Measurements from ENCODE around the gene LARP4B.
A peak's percentile ranks its signal among the peaks of the same experiment; 100 is the strongest.

Gene LARP4B

DNA sequence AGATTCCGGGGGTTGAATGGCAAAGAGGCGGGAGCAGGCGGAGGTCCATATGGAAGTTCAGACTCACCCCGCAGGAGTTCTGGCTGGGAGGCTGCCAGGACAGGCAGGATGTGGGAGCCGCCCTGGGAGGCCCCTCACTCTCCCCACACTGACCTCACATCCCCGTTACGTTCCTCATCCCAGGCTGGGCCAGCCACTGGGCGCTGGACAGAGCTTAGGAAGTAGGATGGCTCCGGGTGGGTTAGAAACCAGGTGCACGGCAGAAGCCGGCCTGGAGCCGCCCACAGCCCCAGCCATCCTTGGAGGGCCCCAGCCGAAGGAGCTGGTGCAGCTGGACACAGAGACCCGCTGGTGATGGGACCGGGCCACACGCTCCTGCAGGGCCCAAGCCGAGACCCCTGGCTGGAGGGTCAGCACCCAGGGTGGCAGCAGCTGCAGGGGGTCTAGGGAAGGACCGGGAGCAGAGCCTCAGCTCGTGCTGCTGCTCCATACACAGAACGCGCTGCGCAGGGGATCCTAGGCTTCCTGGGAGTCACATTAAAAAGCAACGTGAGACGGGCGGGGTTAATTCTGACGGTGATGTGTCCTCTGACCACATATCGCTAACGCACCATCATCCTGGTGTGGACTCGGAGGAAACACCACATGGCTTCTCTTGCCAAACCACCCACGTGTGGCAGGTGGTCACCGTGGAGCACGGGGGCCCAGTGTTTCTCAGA lies 143.4 kb downstream of the LARP4B start:
- peak; percentile 46 for DNase-seq (ENCODE audit: low read depth, low spot score)

DNA sequence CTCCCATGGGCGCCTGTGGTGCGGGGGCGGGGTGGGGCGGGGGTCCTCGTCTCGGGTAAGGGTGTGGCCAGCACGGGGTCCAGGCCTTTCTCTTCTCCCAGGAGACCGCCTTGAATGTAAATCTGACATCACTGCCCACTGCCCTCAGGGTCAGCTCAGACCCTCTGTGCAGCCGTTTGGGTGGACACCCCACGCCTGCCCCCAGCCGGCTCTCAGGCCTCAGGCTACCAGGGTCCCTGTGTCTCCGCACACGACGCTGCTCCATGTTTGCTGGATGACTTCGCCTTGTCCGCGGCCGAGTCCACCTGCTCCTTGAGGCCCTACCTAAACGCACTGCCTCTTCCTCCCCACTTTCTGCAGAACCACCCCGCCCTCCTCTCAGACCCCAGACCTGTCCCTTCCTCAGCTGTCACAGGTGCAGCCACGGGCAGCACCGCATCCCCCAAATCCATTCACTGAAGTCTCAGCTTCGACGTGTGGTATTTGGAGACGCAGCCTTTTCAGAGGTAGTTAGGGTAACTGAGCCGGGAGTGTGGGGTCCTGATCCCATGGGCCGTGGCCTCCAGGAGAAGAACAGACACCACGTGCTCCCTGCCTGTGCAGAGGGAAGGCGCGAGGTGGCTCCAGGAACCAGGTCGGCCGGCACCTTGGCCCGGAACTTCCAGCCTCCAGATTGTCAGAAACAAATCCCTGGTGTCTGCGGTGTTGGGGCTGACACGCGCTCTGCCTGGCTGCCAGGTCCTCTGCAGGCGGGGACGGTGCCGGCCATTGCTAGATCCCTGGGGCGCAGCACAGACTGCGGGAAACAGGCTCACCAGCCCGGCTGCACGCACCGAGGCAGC lies 144.7 kb downstream of the LARP4B start:
- DNase-seq (ENCODE audit: low read depth, low spot score): no peak

DNA sequence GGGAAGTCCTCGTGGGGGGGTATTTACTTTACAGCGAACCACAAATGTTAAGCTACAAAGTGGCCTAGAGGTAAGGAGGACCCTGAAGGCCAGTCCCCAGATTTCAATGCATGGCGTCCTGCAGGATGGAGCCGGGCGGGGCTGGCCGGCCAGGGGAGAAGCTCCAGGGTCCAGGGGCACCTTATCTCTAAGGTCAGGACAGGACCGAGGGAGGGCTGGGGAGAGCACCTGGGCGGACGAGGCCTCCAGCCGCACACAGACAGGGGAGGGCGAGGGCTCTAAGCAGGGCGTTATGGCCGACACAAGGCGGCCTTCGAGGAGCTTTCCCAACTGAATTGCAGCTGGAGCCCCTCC lies 145.7 kb downstream of the LARP4B start:
- no peak for DNase-seq (ENCODE audit: low read depth, low spot score)

DNA sequence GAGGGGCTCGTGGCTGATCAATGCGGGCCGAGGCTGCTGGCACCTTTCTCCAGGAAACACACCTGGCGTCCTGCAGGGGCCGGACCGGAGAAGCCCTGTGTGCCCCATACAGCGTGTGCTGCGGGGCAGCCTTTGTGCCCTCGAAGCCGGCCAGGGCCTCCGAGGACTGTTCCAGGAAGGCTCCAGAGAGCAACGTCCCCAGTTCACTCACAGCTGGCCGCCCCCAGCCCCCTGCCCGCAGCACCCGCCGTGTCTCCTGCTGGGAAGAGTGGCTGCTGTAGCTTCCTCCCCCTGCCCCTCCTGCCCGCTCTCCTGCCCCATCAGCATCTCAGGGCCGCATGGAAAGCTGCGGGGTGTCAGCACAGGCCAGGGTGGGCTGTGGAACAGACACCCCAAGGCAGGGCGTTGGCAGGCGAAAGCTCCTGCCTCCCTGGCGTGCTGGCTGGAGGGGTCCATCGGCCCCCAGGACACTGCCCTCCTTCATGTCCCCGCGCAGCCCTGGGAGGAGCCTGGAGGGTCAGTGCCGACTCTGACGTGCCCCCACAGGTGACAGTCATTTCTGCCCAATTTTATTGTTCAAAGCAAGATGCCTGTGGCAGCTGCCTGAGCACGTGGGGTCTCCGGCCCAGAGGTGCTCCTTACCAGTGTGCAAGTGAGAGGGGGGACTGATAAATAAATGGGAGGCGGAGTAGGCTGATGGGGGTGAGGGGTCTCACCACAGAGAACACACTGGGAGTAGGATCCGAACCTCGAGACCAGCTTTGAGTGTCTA lies 146.2 kb downstream of the LARP4B start:
- DNase-seq (ENCODE audit: low read depth, low spot score): no peak

DNA sequence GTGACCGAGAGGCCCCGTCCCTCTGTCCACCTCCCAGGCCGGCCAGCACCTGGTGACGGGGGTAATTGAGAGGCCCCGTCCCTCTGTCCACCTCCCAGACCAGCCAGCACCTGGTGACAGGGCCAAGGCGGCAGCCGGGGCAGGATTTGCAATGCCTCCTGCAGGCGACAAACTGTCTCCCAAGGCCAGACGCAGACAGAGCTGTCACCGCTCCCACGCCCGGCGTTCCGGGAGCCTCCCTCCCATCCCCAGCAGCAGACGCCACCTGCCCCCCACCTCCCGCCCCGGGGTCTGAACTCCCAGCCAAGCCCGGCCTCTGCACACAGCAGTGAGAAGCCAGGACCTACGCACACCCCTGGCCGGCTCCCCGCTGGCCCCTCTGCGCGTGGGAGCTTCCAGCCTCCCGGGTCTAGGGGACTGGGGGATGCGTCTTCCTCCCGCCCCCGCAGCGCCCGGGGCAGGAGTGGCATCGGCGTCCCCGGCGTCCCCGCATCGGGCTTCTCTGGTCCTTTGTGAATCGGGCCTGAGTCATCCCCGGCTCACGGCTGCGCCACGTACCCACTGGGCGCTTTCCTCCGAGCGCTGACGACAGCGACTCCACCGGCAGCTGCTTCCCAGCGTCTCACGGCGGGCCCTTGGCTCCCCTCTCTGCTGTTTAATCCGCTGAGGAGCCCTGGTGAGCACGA lies 147.0 kb downstream of the LARP4B start:
- no peak for DNase-seq (ENCODE audit: low read depth, low spot score)

DNA sequence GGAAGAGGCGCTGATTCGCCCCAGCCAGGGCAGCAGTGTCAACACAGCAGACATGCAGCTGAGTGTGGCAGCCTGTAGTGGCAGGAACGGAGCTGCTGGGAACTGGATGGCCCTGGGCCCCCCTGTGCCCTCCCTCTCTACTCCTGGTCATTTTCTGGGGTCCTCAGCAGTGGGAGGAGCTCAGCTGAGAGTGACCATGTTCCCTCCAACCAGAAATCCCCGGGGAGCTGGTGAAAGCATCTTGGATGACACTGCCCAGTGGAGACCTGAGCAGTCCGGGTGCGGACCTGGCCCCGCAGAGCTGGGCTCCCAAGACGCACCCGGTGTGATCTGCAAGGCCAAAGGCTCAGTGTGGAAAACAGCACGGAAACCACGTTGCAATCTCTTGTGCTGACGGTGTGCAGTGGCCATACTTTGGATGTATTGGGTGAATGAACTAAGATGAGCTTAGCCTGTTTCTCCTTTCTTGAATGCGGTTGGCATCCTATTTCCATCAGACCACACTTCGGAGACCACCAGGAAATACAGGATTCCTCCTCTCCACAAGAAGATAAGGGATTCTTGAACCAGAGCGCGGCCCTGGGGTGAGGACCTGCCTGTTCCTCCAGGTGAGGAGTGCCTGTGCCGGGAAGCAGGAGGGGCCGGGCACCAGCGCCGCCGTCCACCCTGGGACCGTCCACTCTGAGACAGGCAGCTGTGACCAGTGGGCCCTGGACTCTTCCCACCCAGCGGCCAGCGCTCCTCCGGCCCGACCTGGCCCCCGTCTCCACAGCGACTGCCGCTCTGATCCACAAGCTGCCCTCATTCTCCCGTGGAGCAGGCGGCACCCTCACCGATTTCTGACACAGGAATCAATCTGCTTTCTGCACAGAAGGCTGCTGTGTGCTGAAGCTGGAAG lies 148.5 kb downstream of the LARP4B start:
- no peak for DNase-seq (ENCODE audit: low read depth, low spot score)

DNA sequence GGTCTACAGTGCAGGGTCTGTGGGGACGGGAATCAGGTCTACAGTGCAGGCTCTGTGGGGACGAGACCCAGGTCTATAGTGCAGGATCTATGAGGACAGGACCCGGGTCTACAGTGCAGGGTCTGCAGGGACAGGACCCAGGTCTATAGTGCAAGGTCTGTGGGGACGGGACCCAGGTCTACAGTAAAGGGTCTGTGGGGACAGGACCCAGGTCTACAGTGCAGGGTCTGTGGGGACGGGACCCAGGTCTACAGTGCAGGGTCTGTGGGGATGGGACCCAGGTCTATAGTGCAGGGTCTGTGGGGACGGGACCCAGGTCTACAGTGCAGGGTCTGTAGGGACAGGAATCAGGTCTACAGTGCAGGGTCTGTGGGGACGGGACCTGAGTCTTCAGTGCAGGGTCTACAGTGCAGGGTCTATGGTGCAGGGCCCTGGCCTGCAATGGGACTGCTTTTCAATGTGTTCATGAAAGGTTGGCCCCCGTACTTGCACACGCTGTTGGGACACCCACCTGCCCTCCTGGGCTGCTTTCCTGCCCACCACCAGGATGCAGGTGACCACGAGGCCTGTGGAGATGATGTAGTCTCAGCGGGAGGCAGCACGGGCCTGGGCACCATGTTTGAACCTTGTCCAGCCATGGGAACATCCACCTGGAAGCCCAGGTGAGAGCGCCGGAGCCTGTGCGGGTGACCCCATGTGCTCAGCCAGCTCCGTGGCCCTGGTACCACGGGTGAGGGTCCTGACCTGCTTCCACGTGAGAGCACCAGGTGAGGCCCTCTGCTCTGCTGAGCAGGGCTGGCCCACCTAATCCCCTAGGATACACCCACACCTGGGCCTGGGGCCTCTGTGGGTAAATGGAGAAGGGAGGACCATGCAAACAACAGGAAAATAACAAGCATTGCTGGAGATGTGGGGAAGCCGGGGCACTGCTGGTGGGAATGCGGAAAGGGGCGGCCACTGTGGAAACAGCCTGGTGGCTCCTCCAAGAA lies 150.7 kb downstream of the LARP4B start:
- DNase-seq (ENCODE audit: low read depth, low spot score): no peak

DNA sequence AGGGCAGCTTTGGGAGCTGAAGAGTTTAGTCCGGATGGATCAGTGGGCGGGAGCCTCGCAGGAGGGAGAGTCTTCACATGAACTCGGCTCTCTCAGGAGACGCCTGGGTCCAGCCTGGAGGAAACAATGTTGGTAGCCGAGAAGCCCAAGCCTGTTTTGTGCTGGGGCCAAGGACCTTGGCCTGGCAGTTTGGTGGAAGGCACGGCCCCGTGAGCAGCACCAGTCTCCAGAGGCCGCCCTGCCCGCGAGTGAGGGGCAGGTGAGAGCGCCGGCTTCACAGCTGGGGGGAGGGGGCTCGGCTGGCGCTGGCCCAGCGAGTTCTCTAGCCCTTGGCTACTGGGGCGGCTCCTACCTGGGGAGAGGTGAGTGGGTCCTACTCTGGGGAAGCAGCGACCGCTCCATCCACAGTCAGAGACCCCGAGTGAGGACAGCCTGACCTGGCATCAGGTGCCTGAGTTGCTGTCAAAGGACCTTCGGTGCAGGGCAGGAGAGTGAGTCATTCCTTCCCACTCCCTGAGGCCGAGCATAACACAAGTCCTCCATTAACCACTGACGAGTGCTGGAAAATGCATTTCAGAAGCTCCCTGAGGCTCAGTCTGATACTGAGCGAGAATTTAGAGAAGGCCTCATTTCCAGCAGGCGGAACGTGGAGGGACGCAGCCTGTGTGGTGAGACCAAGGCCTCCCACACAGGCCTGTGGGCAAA lies 152.7 kb downstream of the LARP4B start:
- no peak for DNase-seq (ENCODE audit: low read depth, low spot score)

DNA sequence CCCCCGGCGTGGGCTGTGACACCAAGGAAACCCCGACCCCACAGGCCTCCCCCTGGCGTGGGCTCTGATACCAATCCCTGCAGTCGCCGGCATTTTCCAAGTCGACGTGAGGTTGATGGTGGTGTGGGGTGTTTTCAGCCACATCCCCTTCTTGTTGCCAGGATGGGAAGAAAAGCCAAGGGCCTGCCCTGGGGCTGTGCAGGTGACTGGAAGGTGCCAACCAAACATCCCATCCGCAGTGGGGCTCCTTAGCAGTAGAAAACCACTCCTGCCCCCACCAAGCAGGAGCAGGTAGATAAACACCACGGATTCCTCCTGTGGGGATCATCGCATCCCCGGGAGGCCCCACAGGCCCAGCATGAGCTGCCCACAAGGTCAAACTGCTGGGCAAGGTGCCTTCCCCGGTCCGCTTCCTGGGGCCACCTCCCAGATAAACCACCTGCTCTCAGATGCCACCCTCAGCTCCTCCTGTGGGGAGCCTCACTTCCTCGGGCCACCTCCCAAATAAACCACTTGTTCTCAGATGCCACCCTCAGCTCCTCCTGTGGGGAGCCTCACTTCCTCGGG lies 153.5 kb downstream of the LARP4B start:
- no peak for DNase-seq (ENCODE audit: low read depth, low spot score)

DNA sequence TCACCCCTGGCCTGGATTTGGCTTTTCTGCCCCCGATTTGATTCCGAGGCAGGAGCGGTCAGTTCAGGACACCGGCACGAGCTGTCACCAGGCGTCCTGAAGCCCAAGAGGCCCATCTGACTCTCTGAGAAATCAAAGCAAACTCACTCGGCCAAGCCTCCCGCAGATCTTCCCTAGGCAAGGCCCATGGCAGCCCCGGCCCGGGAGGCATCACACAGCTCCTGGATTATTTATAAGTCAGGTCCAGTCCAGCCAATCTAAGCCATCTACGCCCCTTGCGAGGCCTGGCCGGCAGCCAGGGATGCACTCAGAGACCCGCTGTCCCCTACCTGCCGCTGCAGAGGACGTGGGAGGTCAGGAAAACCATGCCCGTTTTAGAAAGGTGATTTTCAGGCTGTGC lies 154.7 kb downstream of the LARP4B start:
- DNase-seq (ENCODE audit: low read depth, low spot score): no peak

DNA sequence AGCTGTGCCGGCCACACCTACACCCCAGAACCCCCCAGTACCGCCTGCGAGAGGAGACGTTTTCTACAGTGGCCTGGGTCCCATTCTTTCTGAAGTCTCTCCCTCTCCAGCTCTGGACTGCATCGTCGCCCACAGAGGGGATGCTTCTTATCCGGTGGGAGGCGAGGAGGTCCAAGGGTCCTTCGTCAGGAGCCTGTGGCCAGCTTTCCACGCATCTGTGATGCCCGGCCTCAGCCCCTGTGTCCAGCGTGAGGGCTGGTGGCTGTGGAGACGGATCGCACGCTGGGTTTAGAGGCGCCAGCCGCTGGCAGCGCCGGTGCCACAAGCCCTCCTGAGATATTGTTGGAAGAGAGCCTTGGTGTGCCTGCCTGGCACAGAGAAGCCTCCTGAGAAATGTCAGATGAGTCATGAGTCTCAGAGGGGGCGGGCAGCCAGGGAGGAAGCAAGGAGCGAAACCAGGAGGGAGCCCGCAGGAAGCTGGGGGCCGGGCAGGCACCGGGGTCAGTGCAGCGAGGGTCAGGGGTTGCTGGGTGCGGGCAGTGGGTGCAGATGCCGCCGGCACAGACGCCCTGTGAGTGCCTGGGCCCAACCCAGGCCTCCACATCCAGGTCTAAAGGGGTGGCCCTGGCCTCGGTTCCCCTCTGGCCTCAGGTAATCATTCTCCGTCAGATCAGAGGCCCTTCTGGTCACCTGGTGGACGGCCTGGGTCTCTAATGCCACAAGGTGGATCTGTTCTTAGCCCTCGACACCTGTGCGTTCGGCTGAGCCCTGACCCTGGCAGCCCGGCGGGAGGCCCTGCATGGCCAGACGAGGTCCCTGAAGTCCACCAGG lies 156.0 kb downstream of the LARP4B start:
- no peak for DNase-seq (ENCODE audit: low read depth, low spot score)

DNA sequence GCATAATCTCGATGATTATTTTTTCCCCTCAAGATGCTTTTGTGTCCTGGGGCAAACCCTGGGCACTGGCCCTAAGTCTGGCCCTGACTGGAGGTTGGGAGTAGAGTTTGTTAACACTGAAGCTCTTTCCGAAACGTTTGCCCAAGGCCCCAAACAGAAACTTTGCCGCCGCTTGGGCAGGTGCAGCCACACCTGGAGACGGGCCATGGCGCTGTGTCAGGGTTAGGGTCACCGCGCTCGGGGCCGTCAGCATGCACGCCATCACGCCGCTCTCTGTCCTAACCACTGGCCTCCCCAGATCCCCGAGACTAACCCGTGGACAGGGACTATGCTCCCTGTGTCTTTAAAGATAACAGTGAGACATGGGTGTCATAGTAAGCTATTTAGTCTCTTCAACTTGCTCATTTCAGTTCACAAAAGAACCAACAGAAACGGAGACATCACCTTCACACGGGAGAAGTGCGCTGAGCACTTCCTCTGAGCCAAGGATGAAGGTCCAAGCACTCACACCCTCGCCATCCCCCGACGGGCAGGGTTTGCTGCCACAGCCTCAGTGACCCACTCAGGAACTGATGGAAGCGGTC lies 156.8 kb downstream of the LARP4B start:
- no peak for DNase-seq (ENCODE audit: low read depth, low spot score)

DNA sequence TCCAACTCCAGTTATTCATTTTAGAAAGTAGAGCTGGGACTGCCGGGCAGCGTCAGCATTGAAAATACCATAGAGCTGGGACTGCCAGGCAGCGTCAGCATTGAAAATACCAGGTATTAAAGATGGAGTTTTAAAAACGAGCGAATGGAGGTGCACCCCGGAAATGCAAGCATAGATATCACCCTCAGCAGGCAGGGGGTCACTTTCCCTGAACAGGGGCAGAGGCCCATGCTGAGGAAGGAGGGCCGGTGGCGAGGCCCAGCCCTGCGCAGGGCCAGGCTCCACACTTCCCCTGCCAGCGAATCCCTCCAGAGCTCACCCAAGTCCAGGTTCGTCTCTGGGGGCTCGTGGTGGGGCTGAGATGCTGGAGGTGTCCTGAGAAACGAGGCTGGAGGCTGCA lies 157.3 kb downstream of the LARP4B start:
- DNase-seq (ENCODE audit: low read depth, low spot score): no peak

DNA sequence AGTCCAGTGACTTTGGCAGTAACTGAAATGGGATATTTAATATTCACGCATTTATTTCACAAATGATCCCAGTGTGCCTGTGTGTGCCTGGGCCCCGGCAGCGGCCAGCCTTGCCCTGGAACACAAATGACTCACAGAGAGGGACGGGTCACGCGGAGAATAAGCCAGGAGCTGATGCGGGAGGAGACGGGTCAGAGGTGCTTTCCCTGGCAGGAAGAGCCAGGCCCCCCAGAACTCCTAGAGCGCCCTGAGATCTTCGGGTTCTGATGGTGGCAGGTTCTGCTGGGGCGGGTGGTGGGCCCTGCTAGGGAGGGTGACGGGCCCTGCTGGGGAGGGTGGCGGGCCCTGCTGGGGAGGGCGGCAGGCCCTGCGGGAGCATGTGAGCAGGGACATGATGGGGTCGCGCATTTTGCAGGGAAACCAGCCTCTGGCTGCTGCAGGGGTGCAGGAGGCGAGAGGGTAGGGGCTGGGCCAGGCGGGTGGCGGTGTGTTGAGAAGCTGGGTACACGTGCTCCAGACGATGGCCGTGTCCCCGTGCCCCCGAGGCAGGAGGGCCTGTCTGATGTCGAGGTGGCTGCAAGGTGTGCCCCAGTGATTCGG lies 157.8 kb downstream of the LARP4B start:
- DNase-seq (ENCODE audit: low read depth, low spot score): no peak

DNA sequence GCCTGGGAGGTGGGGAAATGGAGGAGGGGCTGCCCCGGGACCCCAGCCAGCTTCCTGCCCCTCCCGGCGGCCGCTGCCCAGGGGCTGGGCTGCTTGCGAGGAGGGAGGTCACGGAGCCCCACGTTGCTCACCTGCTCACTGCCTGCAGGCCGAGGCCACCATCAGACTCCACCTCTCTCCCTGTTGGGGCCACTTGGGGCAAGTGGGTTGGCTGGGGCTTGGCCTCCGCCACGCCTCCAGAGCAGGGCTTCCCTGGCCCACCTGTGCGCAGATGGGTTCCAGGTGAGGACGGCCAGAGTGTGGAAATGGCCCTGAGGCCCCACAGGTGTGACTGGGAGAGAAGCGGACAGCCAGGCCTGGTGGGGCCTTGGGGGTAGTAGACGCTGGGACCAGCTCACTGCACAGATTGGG lies 159.3 kb downstream of the LARP4B start:
- no peak for DNase-seq (ENCODE audit: low read depth, low spot score)

DNA sequence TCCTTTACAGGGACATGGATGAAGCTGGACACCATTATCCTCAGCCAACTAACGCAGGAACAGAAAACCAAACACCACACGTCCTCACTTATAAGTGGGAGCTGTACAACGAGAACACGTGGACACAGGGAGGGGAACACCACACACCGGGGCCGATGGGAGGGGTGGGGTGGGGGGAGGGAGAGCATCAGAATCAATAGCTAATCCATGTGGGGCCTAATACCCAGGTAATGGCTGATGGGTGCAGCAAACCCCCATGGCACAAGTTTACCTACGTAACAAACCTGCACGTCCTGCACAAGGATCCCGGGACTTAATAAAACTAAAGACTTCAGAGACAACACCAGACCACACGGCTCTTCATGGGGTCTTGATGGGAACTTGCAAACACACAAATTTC lies 159.9 kb downstream of the LARP4B start:
- DNase-seq (ENCODE audit: low read depth, low spot score): no peak

DNA sequence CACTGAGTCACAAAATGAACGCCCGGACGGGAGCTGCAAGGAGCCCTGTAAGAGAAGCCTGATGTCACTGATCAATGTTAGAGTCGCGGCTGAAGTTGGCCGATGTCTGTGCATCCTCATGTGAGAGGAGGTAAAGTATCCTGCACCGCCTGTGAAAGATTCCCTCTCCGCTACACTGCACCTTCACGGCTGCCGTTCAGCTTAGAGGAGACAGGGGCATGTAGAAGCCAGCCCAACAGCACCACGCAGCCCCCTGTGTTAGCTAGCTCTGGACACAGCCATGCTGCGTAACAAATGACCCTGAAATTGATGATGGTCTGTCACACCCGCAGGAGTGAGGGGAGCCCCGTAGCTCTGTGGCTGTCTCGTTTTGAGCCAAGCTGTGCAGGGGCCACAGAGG lies 160.5 kb downstream of the LARP4B start:
- DNase-seq (ENCODE audit: low read depth, low spot score): no peak

Data from smooth muscle cell of the brain vasculature (primary cell).